H9 (cell line): ENCODE results near the gene TBC1D4. TPM values are rescaled to one million over a fixed set of nuclear protein-coding genes. Genes with fewer than 3 reads are reported as not detected.

Experiments
- DNase-seq: peaks from one replicate; pipeline ENCODE4 v3.0.0-alpha.2; 2017
- H2AFZ ChIP-seq: one replicate; pipeline ENCODE4 v1.6.1; 2013; ENCODE audit warnings: mild to moderate bottlenecking, low read length, control low read depth, moderate library complexity
- H2AK5ac ChIP-seq: 2 replicates; pipeline ENCODE4 v1.6.1; 2013; ENCODE audit warnings: low read length, control low read depth, mixed read lengths; ENCODE audit not compliant: insufficient read length
- H2BK120ac ChIP-seq: one replicate; pipeline ENCODE4 v1.6.1; 2013; ENCODE audit warnings: low read depth, mild to moderate bottlenecking, low read length, control low read depth, inconsistent platforms; ENCODE audit not compliant: poor library complexity, severe bottlenecking
- H2BK12ac ChIP-seq: 2 replicates; pipeline ENCODE4 v1.6.1; 2013; ENCODE audit warnings: low read length, control low read depth, mixed read lengths, low read depth; ENCODE audit not compliant: insufficient read length
- H2BK15ac ChIP-seq: 2 replicates; pipeline ENCODE4 v1.6.1; 2013; ENCODE audit warnings: low read depth, low read length, control low read depth
- H2BK20ac ChIP-seq: one replicate; pipeline ENCODE4 v1.6.1; 2013; ENCODE audit warnings: low read depth, mild to moderate bottlenecking, low read length, control low read depth, inconsistent platforms; ENCODE audit not compliant: poor library complexity, severe bottlenecking
- H2BK5ac ChIP-seq: 2 replicates; pipeline ENCODE4 v1.6.1; 2013; ENCODE audit warnings: low read length, control low read depth, mixed read lengths; ENCODE audit not compliant: insufficient read length
- H3K14ac ChIP-seq: 2 replicates; pipeline ENCODE4 v1.6.1; 2013; ENCODE audit warnings: low read length, control low read depth; ENCODE audit not compliant: insufficient read depth
- H3K18ac ChIP-seq: 2 replicates; pipeline ENCODE4 v1.6.1; 2013; ENCODE audit warnings: low read depth, mild to moderate bottlenecking, mixed read lengths, low read length, control low read depth; ENCODE audit not compliant: insufficient read length
- H3K23ac ChIP-seq: 2 replicates; pipeline ENCODE4 v1.6.1; 2013; ENCODE audit warnings: low read length, control low read depth, mixed read lengths, low read depth; ENCODE audit not compliant: insufficient read length
- H3K23me2 ChIP-seq: 2 replicates; pipeline ENCODE4 v1.6.1; 2013; ENCODE audit warnings: low read depth, mild to moderate bottlenecking, mixed read lengths, low read length, control low read depth; ENCODE audit not compliant: insufficient read length, poor library complexity, severe bottlenecking
- H3K27ac ChIP-seq: 2 replicates; pipeline ENCODE4 v1.5.1; 2013; ENCODE audit warnings: low read length, control low read depth, mixed read lengths, low read depth; ENCODE audit not compliant: insufficient read length
- H3K27me3 ChIP-seq: 2 replicates; pipeline ENCODE4 v1.6.1; 2013; ENCODE audit warnings: low read length, control low read depth, inconsistent platforms; ENCODE audit not compliant: insufficient read depth
- H3K4ac ChIP-seq: 2 replicates; pipeline ENCODE4 v1.6.1; 2013; ENCODE audit warnings: low read depth, mild to moderate bottlenecking, control low read depth, inconsistent platforms, low read length, moderate library complexity
- H3K4me1 ChIP-seq: 2 replicates; pipeline ENCODE4 v1.6.1; 2013; ENCODE audit warnings: low read length, control low read depth, inconsistent platforms; ENCODE audit not compliant: insufficient read depth
- H3K4me2 ChIP-seq: 2 replicates; pipeline ENCODE4 v1.6.1; 2013; ENCODE audit warnings: low read length, control low read depth, mixed read lengths; ENCODE audit not compliant: insufficient read length, insufficient read depth
- H3K56ac ChIP-seq: 2 replicates; pipeline ENCODE4 v1.6.1; 2013; ENCODE audit warnings: low read depth, mild to moderate bottlenecking, mixed read lengths, low read length, control low read depth; ENCODE audit not compliant: insufficient read length
- H3K79me1 ChIP-seq: 2 replicates; pipeline ENCODE4 v1.6.1; 2013; ENCODE audit warnings: low read depth, mild to moderate bottlenecking, moderate library complexity, low read length, control low read depth, inconsistent platforms; ENCODE audit not compliant: insufficient read depth, poor library complexity, severe bottlenecking
- H3K79me2 ChIP-seq: 2 replicates; pipeline ENCODE4 v1.6.1; 2013; ENCODE audit warnings: low read length, control low read depth, inconsistent platforms; ENCODE audit not compliant: insufficient read depth
- H3K9ac ChIP-seq: 2 replicates; pipeline ENCODE4 v1.6.1; 2013; ENCODE audit warnings: low read length, control low read depth, mixed read lengths; ENCODE audit not compliant: insufficient read length; ENCODE audit errors: extremely low read depth
- H3K9me3 ChIP-seq: one replicate; pipeline ENCODE4 v1.6.1; 2013; ENCODE audit warnings: low read depth, low read length, inconsistent platforms; ENCODE audit not compliant: control insufficient read depth
- H3T11ph ChIP-seq: one replicate; pipeline ENCODE4 v1.6.1; 2013; ENCODE audit warnings: mild to moderate bottlenecking, low read length, control low read depth, inconsistent platforms
- H4K20me1 ChIP-seq: one replicate; pipeline ENCODE4 v1.6.1; 2013; ENCODE audit not compliant: control insufficient read depth, insufficient read length, insufficient read depth
- H4K5ac ChIP-seq: 2 replicates; pipeline ENCODE4 v1.6.1; 2013; ENCODE audit warnings: low read depth, mild to moderate bottlenecking, mixed read lengths, low read length, control low read depth; ENCODE audit not compliant: insufficient read length
- H4K8ac ChIP-seq: replicated peaks from 2 replicates; pipeline ENCODE4 v1.6.1; 2013; ENCODE audit warnings: low read length, control low read depth, mixed read lengths, low read depth; ENCODE audit not compliant: insufficient read length
- H4K91ac ChIP-seq: 2 replicates; pipeline ENCODE4 v1.6.1; 2013; ENCODE audit warnings: low read depth, mild to moderate bottlenecking, moderate library complexity, mixed read lengths, low read length, control low read depth; ENCODE audit not compliant: insufficient read length
- H3K27ac Mint-ChIP-seq, 3 experiments: 2 replicates in 2 of 3; 3 replicates in 1 of 3; pipeline ENCODE4 v1.8.0; 2020 to 2021; ENCODE audit warnings: mixed read lengths in 3 of 3, mild to moderate bottlenecking in 1 of 3, moderate library complexity in 1 of 3
- H3K27me3 Mint-ChIP-seq: 2 replicates; pipeline ENCODE4 v1.8.0; 2021; ENCODE audit warnings: low read depth, mild to moderate bottlenecking, moderate library complexity, mixed read lengths
- H3K36me3 Mint-ChIP-seq, 3 experiments: 2 replicates in 2 of 3; 3 replicates in 1 of 3; pipeline ENCODE4 v1.8.0; 2020 to 2021; ENCODE audit warnings: low read depth in 3 of 3, mixed read lengths in 3 of 3; ENCODE audit not compliant: insufficient read depth in 1 of 3
- H3K4me1 Mint-ChIP-seq, 2 experiments: 2 replicates each; pipeline ENCODE4 v1.8.0; 2020; ENCODE audit warnings: mixed read lengths in 2 of 2
- H3K4me3 Mint-ChIP-seq, 2 experiments: 2 replicates in 1 of 2; 3 replicates in 1 of 2; pipeline ENCODE4 v1.8.0; 2020 to 2021; ENCODE audit warnings: mild to moderate bottlenecking in 2 of 2, mixed read lengths in 2 of 2, moderate library complexity in 1 of 2
- H3K9me3 Mint-ChIP-seq, 2 experiments: 2 replicates in 1 of 2; 3 replicates in 1 of 2; pipeline ENCODE4 v1.8.0; 2020; ENCODE audit warnings: mild to moderate bottlenecking in 2 of 2, mixed read lengths in 2 of 2, moderate library complexity in 1 of 2
- total RNA-seq: library from RNA; stranded (reverse); gene quantifications from 2 replicates; pipeline ENCODE4 v1.2.1, GENCODE V29; 2021
- TF ChIP-seq, protein P1 (sequence below): fragments of 200-600 bp; sonication (generic); conservative IDR thresholded peaks from 3 replicates; pipeline ENCODE4 v1.8.0; 2021; ENCODE audit warnings: antibody characterized with exemption, mild to moderate bottlenecking

The TBC1D4 gene
- total RNA-seq, 1 experiment from 2014 or later = 10.5 TPM

GRCh38 chr13:75371203-75371602, 110.8 kb downstream of the TBC1D4 start:
- no peaks in the 10 kb centered on the region for H3K27me3 ChIP-seq
- no peak overlapping the region for H3K23ac ChIP-seq
- no peak overlapping the region for H4K8ac ChIP-seq
- no peaks in the 10 kb centered on the region for H3K27me3 Mint-ChIP-seq
- peaks cover 2% of the 10 kb centered on the region for H3K79me1 ChIP-seq
- H3K27ac ChIP-seq = no peak overlapping the region
- TF ChIP-seq, protein P1, sequence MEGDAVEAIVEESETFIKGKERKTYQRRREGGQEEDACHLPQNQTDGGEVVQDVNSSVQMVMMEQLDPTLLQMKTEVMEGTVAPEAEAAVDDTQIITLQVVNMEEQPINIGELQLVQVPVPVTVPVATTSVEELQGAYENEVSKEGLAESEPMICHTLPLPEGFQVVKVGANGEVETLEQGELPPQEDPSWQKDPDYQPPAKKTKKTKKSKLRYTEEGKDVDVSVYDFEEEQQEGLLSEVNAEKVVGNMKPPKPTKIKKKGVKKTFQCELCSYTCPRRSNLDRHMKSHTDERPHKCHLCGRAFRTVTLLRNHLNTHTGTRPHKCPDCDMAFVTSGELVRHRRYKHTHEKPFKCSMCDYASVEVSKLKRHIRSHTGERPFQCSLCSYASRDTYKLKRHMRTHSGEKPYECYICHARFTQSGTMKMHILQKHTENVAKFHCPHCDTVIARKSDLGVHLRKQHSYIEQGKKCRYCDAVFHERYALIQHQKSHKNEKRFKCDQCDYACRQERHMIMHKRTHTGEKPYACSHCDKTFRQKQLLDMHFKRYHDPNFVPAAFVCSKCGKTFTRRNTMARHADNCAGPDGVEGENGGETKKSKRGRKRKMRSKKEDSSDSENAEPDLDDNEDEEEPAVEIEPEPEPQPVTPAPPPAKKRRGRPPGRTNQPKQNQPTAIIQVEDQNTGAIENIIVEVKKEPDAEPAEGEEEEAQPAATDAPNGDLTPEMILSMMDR = no peak
- no peak overlapping the region for H2AK5ac ChIP-seq
- no peak overlapping the region for H2AFZ ChIP-seq
- DNase-seq = no peak
- 0 out of 2 replicates have a peak, but pooled peaks cover 1% of the 10 kb centered on the region for H3K79me2 ChIP-seq
- H3K9ac ChIP-seq = no peak overlapping the region
- no peak overlapping the region for H2BK15ac ChIP-seq
- H2BK20ac ChIP-seq = no peak overlapping the region
- no peaks in the 10 kb centered on the region for H3K9me3 Mint-ChIP-seq
- H4K91ac ChIP-seq = no peak overlapping the region
- H3K4ac ChIP-seq = no peak overlapping the region
- H3K4me1 ChIP-seq = peaks cover 2% of the 10 kb centered on the region; the same call in 1 of the 2 replicates
- peaks cover 0 to 10% of the 10 kb centered on the region in 2 experiments; a peak in 2 of 4 replicates for H3K4me1 Mint-ChIP-seq
- H2BK120ac ChIP-seq = no peak overlapping the region
- H3K4me3 Mint-ChIP-seq = no peak overlapping the region
- no peak overlapping the region for H3K4me2 ChIP-seq
- H3K56ac ChIP-seq = no peak overlapping the region
- H2BK5ac ChIP-seq = no peak overlapping the region
- H3K23me2 ChIP-seq = no peaks in the 10 kb centered on the region
- H2BK12ac ChIP-seq = no peak overlapping the region
- H3T11ph ChIP-seq = no peak overlapping the region
- H4K20me1 ChIP-seq = no peaks in the 10 kb centered on the region
- H4K5ac ChIP-seq = no peak overlapping the region
- H3K18ac ChIP-seq = no peak overlapping the region
- no peaks in the 10 kb centered on the region for H3K36me3 Mint-ChIP-seq
- H3K27ac Mint-ChIP-seq = no peak overlapping the region
- no peak overlapping the region for H3K14ac ChIP-seq
- H3K9me3 ChIP-seq = no peaks in the 10 kb centered on the region
